Activated T-cell treated with anti-CD3 and anti-CD28 coated beads for 4 hours (primary cell): ENCODE results near the gene HLA-A.
"Not testable (repeated sequence)": the region's sequence is repeated elsewhere in the genome, so short reads cannot be mapped to it uniquely, and the experiment has no call there.

Source experiments
- DNase-seq: peaks from one replicate; pipeline ENCODE4 v3.0.0-alpha.2; 2020

The HLA-A gene

GRCh38 chr6:29942275-29943052 is at the start of gene HLA-A:
HLA-A (plus strand) TSS chr6:29942532; CDS start chr6:29942554, 22 bp downstream.
- DNase-seq, result peak; percentile 86

- no peak for DNase-seq
These were observed 49.6 kb upstream of the HLA-A start for GRCh38 chr6:29892696-29893095.

GRCh38 chr6:29899281-29899680 is 43.1 kb upstream of the HLA-A start:
- DNase-seq, result no peak

GRCh38 chr6:29905286-29905685 is 37.0 kb upstream of the HLA-A start:
- DNase-seq, result no peak

GRCh38 chr6:29907637-29908340 is 34.5 kb upstream of the HLA-A start:
- DNase-seq, result no peak

GRCh38 chr6:29908341-29908662 is 34.0 kb upstream of the HLA-A start:
- DNase-seq, result no peak

GRCh38 chr6:29908710-29909109 is 33.6 kb upstream of the HLA-A start:
- DNase-seq, result no peak

GRCh38 chr6:29909985-29910384 is 32.3 kb upstream of the HLA-A start:
- DNase-seq, result no peak

GRCh38 chr6:29912840-29913239 is 29.5 kb upstream of the HLA-A start:
- no peak for DNase-seq

- DNase-seq, result no peak
These were observed 25.6 kb upstream of the HLA-A start for GRCh38 chr6:29916741-29917140.

GRCh38 chr6:29917857-29918256 is 24.5 kb upstream of the HLA-A start:
- no peak for DNase-seq

GRCh38 chr6:29919506-29920445 is 22.6 kb upstream of the HLA-A start:
- DNase-seq, result no peak

- no peak for DNase-seq
These were observed 18.0 kb upstream of the HLA-A start for GRCh38 chr6:29924287-29924686.

GRCh38 chr6:29924731-29925130 is 17.6 kb upstream of the HLA-A start:
- no peak for DNase-seq

- DNase-seq, result no peak
These were observed 17.0 kb upstream of the HLA-A start for GRCh38 chr6:29925321-29925720.

GRCh38 chr6:29925727-29926412 is 16.5 kb upstream of the HLA-A start:
- DNase-seq, result no peak

GRCh38 chr6:29926413-29927274 is 15.7 kb upstream of the HLA-A start:
- peak; percentile 81 for DNase-seq

GRCh38 chr6:29927275-29927569 is 15.1 kb upstream of the HLA-A start:
- no peak for DNase-seq

GRCh38 chr6:29927841-29928388 is 14.4 kb upstream of the HLA-A start:
- no peak for DNase-seq

GRCh38 chr6:29930047-29930446 is 12.3 kb upstream of the HLA-A start:
- not testable (repeated sequence) for DNase-seq

GRCh38 chr6:29933955-29934354 is 8.4 kb upstream of the HLA-A start:
- DNase-seq, result no peak
